Measurements from ENCODE around the gene OR4D11. TPM values are rescaled to one million over a fixed set of nuclear protein-coding genes. Genes with fewer than 3 reads are reported as not detected.
"Not testable (repeated sequence)": the region's sequence is repeated elsewhere in the genome, so short reads cannot be mapped to it uniquely, and the experiment has no call there.

The OR4D11 gene
- total RNA-seq, 1 donor: not detected

DNA sequence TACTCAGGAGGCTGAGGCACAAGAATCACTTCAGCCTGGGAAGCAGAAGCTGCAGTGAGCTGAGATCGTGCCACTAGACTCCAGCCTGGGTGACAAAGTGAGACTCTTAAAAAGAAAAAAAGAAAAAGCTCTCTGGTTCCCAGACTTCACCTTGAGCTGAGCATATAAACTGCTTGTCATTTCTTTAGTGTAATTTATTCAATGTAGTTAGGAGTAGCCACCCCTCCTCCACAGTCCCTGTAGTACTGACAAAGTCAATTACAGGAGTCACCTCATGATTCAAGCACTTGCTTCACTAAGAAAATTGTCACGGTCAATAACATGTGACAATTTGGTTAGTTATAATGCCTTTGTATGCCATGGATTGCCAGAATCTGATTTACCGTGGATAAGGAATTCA lies 23.0 kb upstream of the OR4D11 start:
- no peak overlapping the region for H3K4me3 ChIP-seq (ENCODE audit: low read depth, low read length)
- DNase-seq (ENCODE audit: low read depth): no peak
- TF ChIP-seq, protein P1, sequence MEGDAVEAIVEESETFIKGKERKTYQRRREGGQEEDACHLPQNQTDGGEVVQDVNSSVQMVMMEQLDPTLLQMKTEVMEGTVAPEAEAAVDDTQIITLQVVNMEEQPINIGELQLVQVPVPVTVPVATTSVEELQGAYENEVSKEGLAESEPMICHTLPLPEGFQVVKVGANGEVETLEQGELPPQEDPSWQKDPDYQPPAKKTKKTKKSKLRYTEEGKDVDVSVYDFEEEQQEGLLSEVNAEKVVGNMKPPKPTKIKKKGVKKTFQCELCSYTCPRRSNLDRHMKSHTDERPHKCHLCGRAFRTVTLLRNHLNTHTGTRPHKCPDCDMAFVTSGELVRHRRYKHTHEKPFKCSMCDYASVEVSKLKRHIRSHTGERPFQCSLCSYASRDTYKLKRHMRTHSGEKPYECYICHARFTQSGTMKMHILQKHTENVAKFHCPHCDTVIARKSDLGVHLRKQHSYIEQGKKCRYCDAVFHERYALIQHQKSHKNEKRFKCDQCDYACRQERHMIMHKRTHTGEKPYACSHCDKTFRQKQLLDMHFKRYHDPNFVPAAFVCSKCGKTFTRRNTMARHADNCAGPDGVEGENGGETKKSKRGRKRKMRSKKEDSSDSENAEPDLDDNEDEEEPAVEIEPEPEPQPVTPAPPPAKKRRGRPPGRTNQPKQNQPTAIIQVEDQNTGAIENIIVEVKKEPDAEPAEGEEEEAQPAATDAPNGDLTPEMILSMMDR (IDR thresholded peaks at IDR 0.05; ENCODE audit: insufficient read depth, low read length): no peak

DNA sequence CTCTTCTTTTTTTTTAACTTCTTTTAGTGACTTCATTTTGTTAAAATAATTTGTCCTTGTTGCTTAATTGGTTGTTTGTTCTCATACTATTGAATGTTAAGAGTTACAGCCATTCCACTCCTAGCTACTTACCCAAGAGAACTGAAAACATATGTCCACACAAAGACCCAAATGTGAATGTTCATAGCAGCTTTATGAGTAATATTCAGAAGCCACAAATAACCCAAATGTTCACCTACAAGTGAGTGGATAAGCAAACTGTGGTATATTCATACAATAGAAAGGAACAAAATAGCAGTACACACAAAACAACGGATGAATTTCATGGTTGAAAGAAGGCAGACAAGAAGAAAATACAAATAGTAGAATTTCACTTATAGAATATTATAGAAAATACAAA lies 1.4 kb upstream of the OR4D11 start:
- TF ChIP-seq, protein P1 (IDR thresholded peaks at IDR 0.05; ENCODE audit: insufficient read depth, low read length): no peak
- no peak for DNase-seq (ENCODE audit: low read depth)

DNA sequence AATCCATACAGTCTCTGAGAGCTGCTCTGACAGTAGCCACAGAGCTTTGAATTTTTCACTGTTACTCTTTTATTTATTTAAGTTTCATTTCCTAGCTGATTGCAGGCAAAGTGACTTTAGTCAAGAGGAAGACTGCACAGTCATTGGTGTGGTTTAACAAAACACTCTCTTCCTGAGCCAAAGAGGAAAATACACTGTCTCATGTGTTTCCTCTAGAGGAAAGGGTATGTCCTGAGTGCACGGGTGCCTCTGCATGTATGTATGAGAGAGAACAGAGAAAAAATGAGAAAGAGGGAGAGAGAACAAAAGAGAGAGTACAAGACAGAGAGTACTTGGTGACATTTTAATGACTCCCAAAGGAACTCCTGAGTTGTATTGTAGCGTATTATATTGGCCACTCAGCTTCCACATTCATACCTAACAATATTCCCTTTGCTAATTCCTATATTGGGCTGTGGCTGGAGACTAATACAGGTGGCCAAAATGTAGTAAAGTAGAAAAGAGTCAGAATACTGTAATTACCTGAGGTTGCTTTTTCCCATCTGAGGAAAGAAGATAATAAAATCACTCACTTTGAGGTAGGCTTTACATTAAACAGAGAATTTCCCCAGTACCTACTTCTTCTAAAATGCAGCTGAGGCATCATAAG lies 7.7 kb downstream of the OR4D11 start, which contains the start of gene OR4D9:
TSS of gene OR4D9 (plus strand) at position 599 of the 649 bp plus-strand sequence. CDS start 3,374 bp downstream, outside the sequence.
- TF ChIP-seq, protein P1 (IDR thresholded peaks at IDR 0.05; ENCODE audit: insufficient read depth, low read length): no peak
- H3K4me3 ChIP-seq (ENCODE audit: low read depth, low read length): no peak within 1 kb of the TSS
- no peak for DNase-seq (ENCODE audit: low read depth)

More for the DNA sequence above, 1.4 kb upstream of the OR4D11 start:
- no peak overlapping the region for H3K4me3 ChIP-seq (ENCODE audit: low read depth, low read length)

DNA sequence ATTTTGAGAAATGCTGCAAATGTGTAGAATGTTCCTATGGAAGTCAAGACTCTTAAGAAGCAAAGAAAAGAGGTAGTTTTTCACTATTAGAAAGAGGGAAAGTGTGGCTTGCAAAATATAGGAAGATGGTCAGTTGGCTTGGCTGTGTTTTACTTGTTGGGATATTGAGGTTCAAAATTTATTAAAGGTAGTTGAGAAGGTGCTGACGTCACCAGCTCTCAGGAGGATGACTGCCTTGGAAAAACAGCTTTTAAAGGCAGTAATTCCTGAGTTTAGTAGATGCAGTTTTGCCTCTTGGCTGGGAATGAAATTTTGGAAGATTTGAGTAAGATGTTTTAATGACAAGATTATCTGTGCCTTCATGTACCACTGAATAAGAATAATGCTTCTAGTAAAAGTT lies 8.3 kb downstream of the OR4D11 start:
- DNase-seq (ENCODE audit: low read depth): no peak
- H3K4me3 ChIP-seq (ENCODE audit: low read depth, low read length): no peak overlapping the region
- TF ChIP-seq, protein P1 (IDR thresholded peaks at IDR 0.05; ENCODE audit: insufficient read depth, low read length): no peak

DNA sequence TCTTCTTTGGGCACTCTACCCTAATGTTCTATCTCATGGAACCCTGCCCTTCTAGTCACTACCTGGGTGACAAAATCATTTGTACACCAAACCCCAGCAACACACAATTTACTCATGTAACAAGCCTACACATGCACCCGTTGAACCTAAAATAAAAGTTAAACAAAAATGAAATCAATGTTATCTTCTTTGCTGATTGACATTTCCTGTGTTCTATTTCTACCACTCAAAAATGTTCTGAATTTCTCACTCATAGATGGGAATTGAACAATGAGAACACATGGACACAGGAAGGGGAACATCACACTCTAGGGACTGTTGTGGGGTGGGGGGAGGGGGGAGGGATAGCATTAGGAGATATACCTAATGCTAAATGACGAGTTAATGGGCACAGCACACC lies 16.8 kb downstream of the OR4D11 start:
- not testable (repeated sequence) for DNase-seq (ENCODE audit: low read depth); H3K4me3 ChIP-seq (ENCODE audit: low read depth, low read length)

DNA sequence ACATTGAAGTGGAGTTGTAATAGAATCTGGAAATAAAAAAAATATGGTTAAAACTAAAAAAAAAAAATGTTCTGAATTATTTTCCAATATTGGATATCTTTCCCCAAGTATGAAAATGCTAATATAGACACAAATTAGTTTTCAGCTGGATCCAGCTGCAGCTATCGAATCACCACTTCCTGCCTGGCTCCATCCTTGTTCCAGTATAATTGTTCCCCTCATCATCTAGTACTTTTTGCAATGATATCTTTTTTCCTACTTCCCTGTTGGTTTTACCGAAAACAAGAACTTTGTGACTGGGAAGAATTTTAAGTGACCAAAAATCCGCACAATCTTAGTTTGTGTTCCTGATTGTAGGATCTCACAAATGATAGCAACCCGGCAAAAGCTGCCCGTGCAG lies 17.4 kb downstream of the OR4D11 start:
- no peak for DNase-seq (ENCODE audit: low read depth)
- TF ChIP-seq, protein P1 (IDR thresholded peaks at IDR 0.05; ENCODE audit: insufficient read depth, low read length): no peak
- H3K4me3 ChIP-seq (ENCODE audit: low read depth, low read length): no peak overlapping the region

DNA sequence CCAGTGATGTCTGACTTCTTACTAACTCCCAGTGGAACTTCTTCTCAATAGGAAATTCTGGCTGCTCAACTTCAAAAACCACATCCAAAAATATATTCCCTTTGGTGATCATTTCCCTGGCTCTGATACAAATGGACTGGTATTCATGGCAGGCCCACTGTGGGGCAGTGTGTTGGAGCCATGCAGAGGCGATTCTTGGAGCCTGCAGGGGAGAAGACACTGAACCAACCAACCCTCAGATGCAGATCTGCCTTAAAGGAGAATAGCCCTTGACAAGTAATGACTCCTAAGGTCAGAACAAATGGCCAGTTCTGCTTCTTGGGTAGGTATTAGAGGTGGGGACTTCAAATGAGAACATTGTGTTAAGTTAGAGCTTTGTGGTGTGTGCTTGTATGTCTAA lies 20.2 kb downstream of the OR4D11 start:
- DNase-seq (ENCODE audit: low read depth): no peak
- TF ChIP-seq, protein P1 (IDR thresholded peaks at IDR 0.05; ENCODE audit: insufficient read depth, low read length): no peak
- no peak overlapping the region for H3K4me3 ChIP-seq (ENCODE audit: low read depth, low read length)
